Adrenal gland (tissue), 5 donors: Measurements from ENCODE around the gene SIM2.

Experiments used
- POLR2A ChIP-seq, 2 donors: fragments of 450-650 bp; IDR thresholded peaks; one replicate each; pipeline ENCODE4 v1.6.1; 2017; ENCODE audit warnings: antibody characterized with exemption in 2 of 2, mild to moderate bottlenecking in 2 of 2, moderate library complexity in 1 of 2
- TF ChIP-seq, protein P1 (sequence below), 6 experiments: fragments of 450-650 bp in 4 of 6; fragments of 200-600 bp in 2 of 6; sonication (generic) in 1 of 6; IDR thresholded peaks; 1 replicate in 5 of 6; 2 replicates in 1 of 6; pipeline versions ENCODE4 v1.5.1 to v1.8.0; 2016 to 2021; ENCODE audit warnings: antibody characterized with exemption in 6 of 6, mild to moderate bottlenecking in 2 of 6, moderate library complexity in 1 of 6
- donor health status: DM: no; HTN: no; CAD: no.

DNA sequence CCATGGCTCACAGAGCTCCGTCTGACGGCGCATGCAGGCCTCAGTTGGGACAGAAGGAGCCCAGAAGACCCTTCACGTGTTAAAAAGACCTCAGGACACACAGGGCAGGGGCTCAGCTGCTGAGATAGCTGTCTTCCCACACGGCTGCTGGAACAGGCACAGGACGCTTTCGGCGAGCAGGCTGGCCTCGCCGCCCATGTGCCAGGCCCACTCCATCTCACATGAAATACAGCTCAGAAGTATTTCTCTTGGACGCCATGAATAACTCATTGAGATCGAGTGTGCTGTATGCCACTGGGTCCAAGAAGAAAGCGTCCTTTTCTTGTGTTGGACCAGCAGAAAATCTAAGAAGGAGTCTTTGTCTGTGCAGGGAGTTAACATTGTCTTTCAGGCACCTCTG is 69.6 kb downstream of the SIM2 start:
- TF ChIP-seq, protein P1, sequence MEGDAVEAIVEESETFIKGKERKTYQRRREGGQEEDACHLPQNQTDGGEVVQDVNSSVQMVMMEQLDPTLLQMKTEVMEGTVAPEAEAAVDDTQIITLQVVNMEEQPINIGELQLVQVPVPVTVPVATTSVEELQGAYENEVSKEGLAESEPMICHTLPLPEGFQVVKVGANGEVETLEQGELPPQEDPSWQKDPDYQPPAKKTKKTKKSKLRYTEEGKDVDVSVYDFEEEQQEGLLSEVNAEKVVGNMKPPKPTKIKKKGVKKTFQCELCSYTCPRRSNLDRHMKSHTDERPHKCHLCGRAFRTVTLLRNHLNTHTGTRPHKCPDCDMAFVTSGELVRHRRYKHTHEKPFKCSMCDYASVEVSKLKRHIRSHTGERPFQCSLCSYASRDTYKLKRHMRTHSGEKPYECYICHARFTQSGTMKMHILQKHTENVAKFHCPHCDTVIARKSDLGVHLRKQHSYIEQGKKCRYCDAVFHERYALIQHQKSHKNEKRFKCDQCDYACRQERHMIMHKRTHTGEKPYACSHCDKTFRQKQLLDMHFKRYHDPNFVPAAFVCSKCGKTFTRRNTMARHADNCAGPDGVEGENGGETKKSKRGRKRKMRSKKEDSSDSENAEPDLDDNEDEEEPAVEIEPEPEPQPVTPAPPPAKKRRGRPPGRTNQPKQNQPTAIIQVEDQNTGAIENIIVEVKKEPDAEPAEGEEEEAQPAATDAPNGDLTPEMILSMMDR (IDR thresholded peaks at IDR 0.05) = no peak
- no peak for TF ChIP-seq POLR2A (IDR thresholded peaks at IDR 0.05)
